Fibroblast of the aortic adventitia (primary cell): ENCODE measurements around the gene GSTA3. TPM values are rescaled to one million over a fixed set of nuclear protein-coding genes. Genes with fewer than 3 reads are reported as not detected.
"Not testable (repeated sequence)": the region's sequence is repeated elsewhere in the genome, so short reads cannot be mapped to it uniquely, and the experiment has no call there.

Source experiments
- DNase-seq: peaks from one replicate; pipeline ENCODE4 v3.0.0-alpha.2; 2010; ENCODE audit warnings: low read depth
- H3K4me3 ChIP-seq: 2 replicates; pipeline ENCODE4 v1.5.1; 2011; ENCODE audit warnings: low read depth, mild to moderate bottlenecking, control low read depth, low read length, moderate library complexity
- CTCF ChIP-seq: IDR thresholded peaks from 2 replicates; pipeline ENCODE4 v1.5.1; 2011; ENCODE audit warnings: mild to moderate bottlenecking, low read length, control low read depth, inconsistent platforms; ENCODE audit not compliant: insufficient read depth
- total RNA-seq: library from RNA; depleted of rRNA; stranded (reverse); fragments of >200 nt; gene quantifications from 2 replicates; pipeline ENCODE4 v1.2.3, GENCODE V29; 2012; ENCODE audit warnings: low replicate concordance

Gene GSTA3
- total RNA-seq, 1 donor, result not detected

GRCh38 chr6:52925042-52925441, 15.5 kb upstream of the GSTA3 start:
- no peak for DNase-seq
- TF ChIP-seq CTCF, result no peak
- no peak overlapping the region for H3K4me3 ChIP-seq

- H3K4me3 ChIP-seq, DNase-seq: not testable (repeated sequence)
These were observed 14.2 kb upstream of the GSTA3 start for GRCh38 chr6:52923689-52924088.

- no peak for TF ChIP-seq CTCF
- no peak overlapping the region for H3K4me3 ChIP-seq
These were observed 12.7 kb upstream of the GSTA3 start for GRCh38 chr6:52922161-52922560.

GRCh38 chr6:52921743-52922142, 12.2 kb upstream of the GSTA3 start:
- no peak for DNase-seq
- TF ChIP-seq CTCF, result no peak
- H3K4me3 ChIP-seq, result no peak overlapping the region

More at GRCh38 chr6:52922161-52922560, 12.7 kb upstream of the GSTA3 start:
- DNase-seq, result no peak

- H3K4me3 ChIP-seq, result not testable (repeated sequence)
- peak; percentile 39 for DNase-seq
These were observed 10.0 kb upstream of the GSTA3 start for GRCh38 chr6:52919511-52919910.

- DNase-seq, H3K4me3 ChIP-seq: not testable (repeated sequence)
These were observed 9.3 kb upstream of the GSTA3 start for GRCh38 chr6:52918771-52919170.

GRCh38 chr6:52918027-52918686, 8.7 kb upstream of the GSTA3 start:
- peak; percentile 87 for DNase-seq
- not testable (repeated sequence) for H3K4me3 ChIP-seq

- TF ChIP-seq CTCF, result no peak
- no peak overlapping the region for H3K4me3 ChIP-seq
- DNase-seq, result no peak
These were observed 5.0 kb upstream of the GSTA3 start for GRCh38 chr6:52914516-52914915.

- DNase-seq, result no peak
- H3K4me3 ChIP-seq, result no peak overlapping the region
- no peak for TF ChIP-seq CTCF
These were observed 593 bp upstream of the GSTA3 start for GRCh38 chr6:52910091-52910490.
